ENCODE measurements around the gene KRTAP10-4. TPM values are rescaled to one million over a fixed set of nuclear protein-coding genes. Genes with fewer than 3 reads are reported as not detected.
"Not testable (repeated sequence)": the region's sequence is repeated elsewhere in the genome, so short reads cannot be mapped to it uniquely, and the experiment has no call there.

KRTAP10-4 gene
- total RNA-seq, 1 donor, result not detected

DNA sequence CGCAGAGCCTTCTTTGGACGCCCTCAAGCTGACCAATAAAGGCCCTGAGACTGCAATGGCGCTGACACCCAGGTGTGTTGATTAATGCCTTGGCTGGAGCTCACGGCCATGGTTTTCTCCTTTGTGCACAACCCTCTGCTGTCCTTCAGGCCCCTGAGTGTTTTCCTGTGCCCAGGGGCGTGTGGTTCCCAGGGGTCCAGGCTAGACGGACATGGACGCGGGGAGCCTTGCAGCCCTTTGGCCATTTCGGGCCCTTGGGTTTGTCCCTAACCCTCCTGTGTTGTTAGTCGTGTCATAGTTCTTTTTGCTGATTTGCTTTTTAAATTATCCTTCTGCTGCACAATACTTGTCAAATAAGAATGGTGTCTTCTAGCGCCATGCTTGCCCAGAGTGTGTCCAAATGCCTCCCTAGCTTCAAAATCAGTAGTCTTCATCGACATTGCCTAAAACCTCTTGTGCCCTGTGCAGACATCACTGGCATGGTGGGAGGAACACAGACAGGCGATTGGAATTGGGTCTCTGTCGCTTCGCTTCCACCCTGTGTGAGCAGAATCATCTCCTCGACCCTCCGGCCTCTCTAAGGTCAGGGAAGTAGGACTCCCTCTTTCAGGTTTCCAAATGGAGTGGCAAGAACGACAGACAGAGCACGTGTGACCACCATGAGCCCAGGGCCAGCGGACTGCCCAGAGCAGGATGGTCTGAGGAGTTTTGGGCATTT is 1.9 kb downstream of the KRTAP10-4 start:
- no peak for DNase-seq (ENCODE audit: low read depth in 2 of 3, low spot score in 2 of 3)

DNA sequence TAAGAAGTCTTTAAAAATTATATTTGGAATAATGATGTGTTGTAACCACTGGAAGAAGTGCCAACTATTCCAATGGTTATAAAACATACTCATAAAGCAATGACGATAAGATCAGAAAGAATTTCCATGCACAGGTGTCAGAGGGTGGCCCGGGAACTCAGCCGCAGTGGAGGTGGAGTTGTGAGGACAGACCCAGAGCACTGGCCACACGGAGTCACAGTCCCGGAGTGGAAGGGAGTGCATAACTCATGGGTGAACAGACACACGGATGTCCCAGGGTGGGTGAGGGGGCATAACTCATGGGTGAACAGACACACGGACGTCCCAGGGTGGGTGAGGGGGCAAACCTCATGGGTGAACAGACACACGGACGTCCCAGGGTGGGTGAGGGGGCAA is 2.5 kb downstream of the KRTAP10-4 start:
- DNase-seq (ENCODE audit: low read depth in 2 of 3, low spot score in 2 of 3), result no peak

DNA sequence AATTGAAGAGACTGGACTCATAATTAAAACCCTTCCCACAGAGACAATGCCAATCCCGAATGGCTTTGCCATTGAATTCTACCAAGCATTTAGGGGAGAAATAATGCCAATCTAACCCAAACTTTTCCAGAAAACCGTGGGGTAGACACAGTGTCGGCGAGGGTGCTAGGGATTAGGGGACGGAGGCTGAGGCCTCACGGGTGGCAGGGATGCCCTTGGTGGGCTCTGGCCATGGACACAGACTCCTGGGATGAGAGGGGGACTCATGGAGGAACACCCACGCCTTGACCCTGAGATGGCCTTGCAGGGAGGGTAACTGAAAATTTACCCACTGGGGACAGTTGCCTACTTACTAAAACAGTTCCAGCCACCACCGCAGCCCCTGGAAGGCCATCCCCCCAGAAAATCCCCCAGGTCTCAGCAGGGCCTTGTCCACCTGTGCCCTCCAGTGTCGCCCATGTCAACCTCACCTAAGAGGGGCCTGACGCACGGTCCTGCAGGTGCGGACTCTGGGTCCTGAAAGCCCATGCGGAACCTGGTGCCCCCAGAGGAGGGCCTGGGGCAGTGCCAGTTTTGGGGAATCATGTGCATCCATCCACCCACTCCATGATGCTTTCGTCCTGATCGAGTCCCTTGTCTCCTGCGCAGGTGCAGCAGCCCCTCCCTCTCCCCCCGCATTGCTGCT is 5.0 kb downstream of the KRTAP10-4 start:
- DNase-seq (ENCODE audit: low read depth in 2 of 3, low spot score in 2 of 3), result no peak

DNA sequence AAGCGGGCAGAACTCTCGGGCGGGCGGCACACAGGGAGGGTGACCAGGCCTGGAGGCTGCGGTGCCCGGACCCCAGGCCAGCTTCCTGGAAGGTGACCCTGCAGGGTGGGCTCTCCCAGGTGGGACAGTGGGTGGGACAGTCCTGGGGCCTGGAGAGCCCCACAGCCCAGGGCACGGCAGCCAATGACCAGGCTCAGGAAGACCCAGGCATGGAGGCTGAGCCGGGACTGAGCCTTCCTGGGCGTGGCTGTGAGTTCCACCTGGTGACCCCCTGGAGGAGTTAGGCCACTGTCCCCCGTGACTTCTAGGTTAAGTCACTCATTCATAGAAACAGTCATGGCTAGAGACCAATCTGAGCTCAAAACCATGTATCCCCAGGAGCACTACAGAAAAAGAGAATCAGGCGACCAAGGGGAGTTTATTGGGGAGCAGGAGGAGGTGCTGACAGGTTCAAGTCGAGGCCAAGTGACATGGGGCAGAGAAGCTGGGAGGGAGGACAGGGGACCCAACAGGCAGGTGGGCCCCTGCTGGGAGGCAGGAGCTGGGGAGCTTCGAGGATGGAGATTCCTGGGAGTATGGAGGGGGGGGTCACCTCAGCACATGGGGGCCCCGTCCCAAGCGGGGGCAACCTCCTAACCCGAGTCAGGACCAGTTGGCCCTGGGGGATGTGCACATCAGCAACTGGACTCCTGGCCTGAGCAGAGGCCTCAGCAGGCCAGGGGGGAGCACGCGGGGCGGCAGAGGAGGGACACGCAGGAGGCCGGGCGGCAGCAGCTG is 5.7 kb downstream of the KRTAP10-4 start:
- no peak for DNase-seq (ENCODE audit: low read depth in 2 of 3, low spot score in 2 of 3)

DNA sequence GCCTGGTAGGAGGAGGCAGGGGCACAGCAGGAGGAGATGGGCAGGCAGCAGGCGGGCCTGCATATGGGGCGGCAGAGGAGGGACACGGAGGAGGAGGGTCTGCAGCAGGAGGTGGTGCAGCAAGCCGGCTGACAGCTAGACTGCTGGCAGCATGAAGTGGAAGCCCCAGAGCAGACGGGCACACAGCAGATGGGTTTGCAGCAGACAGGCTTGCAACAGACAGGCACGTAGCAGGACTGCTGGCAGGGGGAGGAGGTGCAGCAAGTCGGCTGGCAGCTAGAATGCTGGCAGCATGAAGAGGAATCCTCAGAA is 6.3 kb downstream of the KRTAP10-4 start:
- no peak for DNase-seq (ENCODE audit: low read depth in 2 of 3, low spot score in 2 of 3)

DNA sequence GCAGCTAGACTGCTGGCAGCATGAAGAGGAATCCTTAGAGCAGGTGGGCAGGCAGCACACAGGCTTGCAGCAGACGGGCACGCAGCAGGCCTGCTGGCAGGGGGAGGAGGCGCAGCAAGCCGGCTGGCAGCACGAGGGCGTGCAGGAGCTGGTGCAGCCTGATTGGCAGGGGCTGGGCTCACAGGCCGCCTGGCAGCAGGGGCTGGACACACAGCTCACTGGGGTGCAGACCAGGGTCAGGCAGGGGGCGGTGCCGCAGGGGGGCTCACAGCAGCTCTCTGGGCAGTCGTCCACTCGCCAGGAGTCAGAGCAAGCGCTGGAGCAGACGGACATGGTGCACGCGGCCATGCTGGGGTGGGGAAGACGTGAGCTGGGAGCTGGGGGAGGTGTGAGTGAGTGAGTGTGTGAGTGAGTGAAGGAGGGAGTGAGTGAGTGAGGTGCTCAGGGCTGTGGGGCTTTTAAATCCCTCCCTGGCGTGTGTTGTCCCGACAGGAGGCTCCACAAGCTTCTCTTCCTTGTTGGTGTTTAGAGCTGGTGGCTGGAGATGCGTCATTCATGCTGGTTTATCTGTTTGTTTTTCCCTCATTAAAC is 6.8 kb downstream of the KRTAP10-4 start, which contains the start of gene KRTAP10-5:
TSS of gene KRTAP10-5 (minus strand) at position 374 of the 591 bp plus-strand sequence. CDS start at position 348, 26 bp downstream.
- DNase-seq (ENCODE audit: low read depth in 2 of 3, low spot score in 2 of 3), result not testable (repeated sequence)

DNA sequence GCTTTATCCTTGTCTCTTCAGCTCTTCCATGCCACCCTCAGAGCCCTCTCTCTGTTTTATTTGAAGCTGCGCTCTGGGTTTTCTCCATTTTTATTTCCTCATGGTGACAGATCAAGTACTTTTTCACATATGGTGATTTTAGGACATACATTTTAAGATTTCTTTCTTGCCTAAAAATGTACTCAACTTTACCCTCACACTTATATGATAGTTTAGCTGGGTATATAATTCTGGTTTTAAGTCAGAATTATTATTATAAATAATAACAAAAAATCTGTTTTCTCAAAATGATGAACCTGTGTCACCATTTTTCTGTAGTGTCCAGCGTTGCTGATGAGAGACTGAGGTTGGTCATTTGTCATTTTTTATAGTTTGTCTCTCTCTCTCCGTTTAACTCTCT is 7.6 kb downstream of the KRTAP10-4 start:
- DNase-seq (ENCODE audit: low read depth in 2 of 3, low spot score in 2 of 3), result no peak

DNA sequence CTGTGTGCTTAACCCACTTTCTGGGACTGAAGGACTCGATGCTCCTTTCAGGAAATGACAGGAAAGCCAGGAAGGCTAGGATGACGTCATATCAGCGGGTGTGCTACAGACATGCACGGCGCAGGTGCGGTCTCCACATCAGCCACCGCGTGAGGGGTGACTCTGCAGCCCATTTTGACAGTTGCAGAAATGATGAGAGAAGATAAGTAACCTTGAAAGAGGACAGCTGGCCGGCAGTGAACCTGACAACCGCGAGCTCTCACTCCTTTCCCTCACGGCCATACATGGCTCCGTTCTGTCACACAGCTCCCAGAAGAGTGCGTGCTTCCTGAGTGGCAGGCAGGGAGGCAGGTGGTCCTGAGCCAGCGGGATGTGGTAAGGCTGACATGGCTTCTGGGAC is 8.5 kb downstream of the KRTAP10-4 start:
- no peak for DNase-seq (ENCODE audit: low read depth in 2 of 3, low spot score in 2 of 3)

DNA sequence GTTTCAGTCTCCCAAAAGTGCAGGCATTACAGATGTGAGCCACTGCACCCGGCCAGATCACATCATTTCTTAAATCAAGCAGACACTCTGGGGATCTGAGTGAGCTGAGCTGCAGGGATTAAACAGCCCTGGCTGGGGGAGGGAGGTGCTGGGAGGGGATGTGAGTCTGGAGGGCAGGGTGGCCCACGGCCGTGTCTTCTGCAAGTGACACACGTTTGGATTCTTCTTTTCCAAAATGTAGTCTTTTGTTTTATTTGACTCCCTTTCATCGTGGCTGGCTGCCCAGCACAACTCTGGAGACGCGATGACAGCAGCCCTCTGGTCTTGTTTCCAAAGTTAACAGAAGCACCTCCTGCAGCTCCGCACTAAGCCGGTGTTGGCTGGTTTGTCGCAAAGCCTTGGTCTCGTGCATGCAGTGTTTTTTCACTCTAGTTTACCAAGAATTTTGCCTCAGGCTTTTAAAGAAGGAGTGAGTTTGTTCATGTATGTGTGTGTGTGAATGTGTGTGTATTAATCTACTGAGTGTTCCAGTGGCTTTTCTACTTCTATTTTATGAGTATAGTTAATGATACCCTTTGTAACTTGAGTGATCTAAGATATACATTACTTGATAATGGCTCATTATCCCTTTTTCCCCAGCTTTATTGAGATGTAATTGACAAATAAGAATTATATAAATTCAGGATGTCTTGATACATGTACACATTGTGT is 9.7 kb downstream of the KRTAP10-4 start:
- no peak for DNase-seq (ENCODE audit: low read depth in 2 of 3, low spot score in 2 of 3)

DNA sequence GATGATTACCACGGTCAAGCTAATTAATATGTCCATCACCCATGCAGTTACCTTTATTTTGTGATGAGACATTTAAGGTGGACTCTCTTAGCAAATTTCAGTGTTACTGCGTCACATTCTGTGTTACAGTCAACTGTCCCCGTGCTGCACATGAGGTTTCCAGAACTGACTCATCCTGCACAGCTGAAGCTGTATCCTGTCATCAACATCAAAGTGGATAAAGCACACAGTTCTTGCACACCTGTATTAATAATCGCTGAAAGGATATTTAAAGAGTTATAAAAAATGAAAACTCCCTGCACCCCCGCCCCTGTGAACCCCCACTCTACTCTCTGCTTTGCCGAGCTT is 10.2 kb downstream of the KRTAP10-4 start:
- no peak for DNase-seq (ENCODE audit: low read depth in 2 of 3, low spot score in 2 of 3)

DNA sequence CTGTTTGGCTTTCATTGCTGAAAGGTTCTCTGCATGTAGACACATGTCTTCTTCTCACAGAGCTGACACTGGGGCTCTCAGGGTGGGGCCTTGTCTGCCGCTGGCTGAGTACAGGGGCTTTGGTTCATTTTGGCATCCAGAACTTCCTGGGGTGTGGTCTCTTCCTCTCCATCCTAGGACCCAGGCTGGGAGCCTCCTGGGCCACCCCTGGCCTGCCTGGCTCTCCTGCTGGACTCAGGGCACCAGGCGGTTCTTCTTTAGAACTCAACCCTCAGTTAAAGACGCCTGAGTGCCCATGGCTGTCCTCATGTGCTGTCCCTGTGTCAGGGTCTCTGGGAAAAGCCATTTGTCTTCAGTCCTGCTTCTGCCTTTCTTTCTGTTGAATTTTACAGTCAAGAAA is 12.4 kb downstream of the KRTAP10-4 start:
- no peak for DNase-seq (ENCODE audit: low read depth in 2 of 3, low spot score in 2 of 3)

DNA sequence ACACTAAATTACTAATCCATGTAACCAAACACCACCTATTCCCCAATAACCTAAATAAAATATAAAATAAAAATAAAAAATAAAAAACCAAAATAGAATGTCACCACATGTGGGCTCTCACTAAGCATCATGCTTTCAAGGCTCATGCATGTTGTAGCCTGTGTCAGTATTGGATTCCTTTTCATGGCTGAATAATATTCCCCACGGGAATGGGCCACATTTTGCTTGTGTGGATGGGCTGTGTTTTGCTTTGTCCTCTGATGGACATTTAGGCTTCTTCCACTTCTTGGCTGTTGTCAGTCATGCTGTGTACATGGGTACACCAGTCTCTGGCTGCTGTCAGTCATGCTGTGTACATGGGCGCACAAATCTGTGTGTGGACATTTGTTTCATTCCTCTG is 15.6 kb downstream of the KRTAP10-4 start:
- no peak for DNase-seq (ENCODE audit: low read depth in 2 of 3, low spot score in 2 of 3)

DNA sequence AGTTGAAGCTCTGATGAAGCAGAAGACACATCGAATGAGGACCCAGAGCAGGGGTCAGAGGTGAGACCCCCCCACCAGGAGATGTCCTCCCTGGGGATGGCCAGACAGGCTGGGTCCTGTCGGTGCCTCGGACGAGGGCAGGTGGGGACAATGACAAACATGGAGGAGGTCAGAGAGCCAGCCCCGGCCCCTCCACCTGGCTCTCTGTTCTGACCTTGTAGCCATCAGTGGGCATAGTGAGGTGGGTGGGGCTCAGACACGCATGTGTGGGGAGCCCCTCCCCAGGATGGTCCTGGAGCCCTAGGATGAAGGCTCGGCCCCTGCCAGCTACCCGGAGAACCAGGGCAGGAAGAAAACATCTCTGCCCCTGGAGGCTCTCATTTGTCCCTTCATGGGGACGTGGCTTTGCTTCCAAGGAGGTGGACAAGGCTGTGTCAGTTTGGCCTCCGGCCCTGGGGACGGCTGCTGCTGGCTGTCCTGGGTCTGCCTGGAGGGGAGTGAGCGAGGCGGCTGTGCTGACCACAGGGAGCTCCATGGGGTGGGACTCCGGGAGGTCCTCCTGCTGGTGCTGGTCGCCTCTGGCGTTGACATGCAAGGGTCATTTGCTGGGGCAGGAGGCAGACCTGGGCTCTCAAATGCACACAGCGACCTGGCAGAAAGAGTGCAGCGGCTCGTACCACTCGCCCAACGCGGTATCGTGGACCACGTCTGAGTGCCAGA is 16.2 kb downstream of the KRTAP10-4 start:
- DNase-seq (ENCODE audit: low read depth in 2 of 3, low spot score in 2 of 3), result no peak

DNA sequence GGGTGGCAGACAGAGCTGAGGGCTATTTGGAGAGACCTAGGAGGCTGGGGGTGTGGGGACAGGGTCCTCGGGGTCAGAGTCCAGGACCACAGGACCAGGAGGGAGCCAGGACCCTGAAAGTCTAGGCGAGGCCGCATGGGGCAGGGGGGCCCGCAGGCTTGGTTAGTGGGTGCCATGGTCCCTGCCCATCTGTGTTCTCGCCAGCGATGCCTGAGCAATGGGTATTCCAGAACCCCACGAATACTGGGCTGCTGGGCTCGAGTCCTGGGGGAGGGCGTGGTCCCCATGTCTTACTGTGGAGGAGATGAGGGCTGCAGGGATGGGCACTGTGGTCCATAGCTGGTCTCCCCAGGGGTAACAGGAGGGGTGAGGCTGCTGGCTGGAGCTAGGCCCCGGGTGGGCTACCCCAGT is 16.8 kb downstream of the KRTAP10-4 start:
- DNase-seq (ENCODE audit: low read depth in 2 of 3, low spot score in 2 of 3), result no peak

DNA sequence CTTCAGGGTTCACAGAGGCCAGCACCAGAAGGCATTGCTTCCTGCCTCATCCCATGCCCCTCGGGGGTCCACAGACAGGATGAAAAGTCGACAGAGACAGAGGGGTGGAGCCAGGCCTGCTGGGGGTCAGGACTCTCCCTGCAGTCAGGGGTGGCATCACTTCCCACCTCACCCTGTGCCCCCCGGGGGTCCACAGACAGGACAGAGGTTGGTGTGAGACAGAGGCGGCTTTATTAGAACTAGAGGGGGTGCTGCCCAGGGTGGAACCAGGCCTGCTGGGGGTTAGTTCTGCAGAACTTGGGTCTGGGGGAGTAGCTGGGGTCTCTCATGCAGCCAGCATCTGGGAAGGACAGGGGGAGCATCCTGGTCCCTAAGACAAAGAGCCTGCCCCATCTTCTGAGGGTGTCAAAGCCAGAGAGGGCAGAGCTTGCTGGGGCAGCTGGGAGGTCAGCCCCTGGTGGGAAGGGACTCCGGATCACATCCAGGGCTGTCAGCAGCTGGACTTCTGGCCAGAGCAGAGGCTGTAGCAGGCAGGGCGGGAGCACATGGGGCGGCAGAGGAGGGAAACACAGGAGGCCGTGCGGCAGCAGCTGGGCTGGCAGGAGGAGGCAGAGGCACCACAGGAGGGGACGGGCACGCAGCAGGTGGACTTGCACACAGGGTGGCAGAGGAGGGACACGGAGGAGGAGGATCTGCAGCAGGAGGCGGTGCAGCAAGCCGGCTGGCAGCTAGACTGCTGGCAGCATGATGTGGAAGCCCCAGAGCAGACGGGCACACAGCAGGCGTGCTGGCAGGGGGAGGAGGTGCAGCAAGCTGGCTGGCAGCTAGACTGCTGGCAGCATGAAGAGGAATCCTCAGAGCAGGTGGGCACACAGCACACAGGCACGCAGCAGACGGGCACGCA is 17.6 kb downstream of the KRTAP10-4 start:
- not testable (repeated sequence) for DNase-seq (ENCODE audit: low read depth in 2 of 3, low spot score in 2 of 3)

DNA sequence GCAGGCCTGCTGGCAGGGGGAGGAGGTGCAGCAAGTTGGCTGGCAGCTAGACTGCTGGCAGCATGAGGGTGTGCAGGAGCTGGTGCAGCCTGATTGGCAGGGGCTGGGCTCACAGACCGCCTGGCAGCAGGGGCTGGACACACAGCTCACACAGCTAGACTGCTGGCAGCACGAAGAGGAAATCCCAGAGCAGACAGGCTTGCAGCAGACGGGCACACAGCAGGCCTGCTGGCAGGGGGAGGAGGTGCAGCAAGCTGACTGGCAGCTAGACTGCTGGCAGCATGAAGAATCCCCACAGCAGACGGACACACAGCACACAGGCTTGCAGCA is 18.2 kb downstream of the KRTAP10-4 start:
- not testable (repeated sequence) for DNase-seq (ENCODE audit: low read depth in 2 of 3, low spot score in 2 of 3)

DNA sequence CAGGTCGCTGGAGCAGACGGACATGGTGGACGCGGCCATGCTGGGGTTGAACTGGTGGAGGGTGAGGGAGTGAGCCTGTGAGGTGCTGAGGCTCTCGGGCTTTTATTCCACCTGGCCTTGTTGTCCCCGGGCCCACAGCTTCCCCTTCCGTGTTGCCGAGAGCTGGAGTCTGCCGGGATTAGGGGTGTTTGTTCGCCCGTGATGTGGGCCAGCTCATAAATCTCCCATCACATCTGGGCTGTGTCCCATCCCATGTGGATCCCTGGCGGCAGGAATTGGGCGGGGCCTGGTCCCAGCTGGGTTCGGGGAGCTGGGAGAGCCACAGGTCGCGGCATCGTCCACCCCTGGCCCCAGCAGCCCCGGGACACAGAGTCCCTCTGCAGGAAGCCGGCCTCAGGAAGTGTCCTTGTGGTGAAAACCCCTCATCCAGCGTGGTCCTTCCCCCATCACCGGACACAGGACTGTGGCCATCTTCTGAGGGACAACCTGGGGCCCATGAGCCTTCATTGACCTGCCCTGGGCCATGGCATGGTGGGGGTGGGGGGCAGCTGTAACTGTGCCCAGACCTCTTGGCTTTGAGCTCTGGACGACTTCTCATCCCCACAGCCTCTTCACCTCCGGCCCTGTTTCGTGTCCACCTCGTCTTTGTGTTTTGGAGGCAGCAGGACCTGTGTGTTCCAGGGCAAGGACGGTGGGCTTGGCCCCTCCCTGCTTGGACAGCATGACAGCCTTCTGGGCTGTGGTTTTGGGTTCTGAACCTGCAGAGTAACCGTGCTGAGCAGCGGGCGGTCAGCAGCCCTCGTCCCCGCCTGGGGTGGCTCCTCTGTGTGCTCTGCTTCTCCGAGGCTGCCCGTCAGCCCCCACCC is 19.1 kb downstream of the KRTAP10-4 start, which contains the start of gene KRTAP10-6:
TSS of gene KRTAP10-6 (minus strand) at position 60 of the 866 bp plus-strand sequence. CDS start at position 39, 21 bp downstream.
- DNase-seq (ENCODE audit: low read depth in 2 of 3, low spot score in 2 of 3), result no peak
